ENCODE results near the gene DDX5.
A peak's percentile ranks its signal among the peaks of the same experiment; 100 is the strongest.

DDX5 gene

GRCh38 chr17:64503821-64504768 lies 2.0 kb downstream of the DDX5 start:
- peak overlapping the region; percentile 95 for H3K4me3 ChIP-seq (ENCODE audit: low read length)
- no peak for TF ChIP-seq ZNF274 (IDR thresholded peaks at IDR 0.05; ENCODE audit: low read depth, low read length)

GRCh38 chr17:64503341-64503740 lies 2.7 kb downstream of the DDX5 start:
- TF ChIP-seq ZNF274 (IDR thresholded peaks at IDR 0.05; ENCODE audit: low read depth, low read length) = no peak
- H3K4me3 ChIP-seq (ENCODE audit: low read length) = no peak overlapping the region

- no peak for TF ChIP-seq ZNF274 (IDR thresholded peaks at IDR 0.05; ENCODE audit: low read depth, low read length)
- no peak overlapping the region for H3K4me3 ChIP-seq (ENCODE audit: low read length)
Measured at GRCh38 chr17:64502809-64503208, 3.3 kb downstream of the DDX5 start.

- TF ChIP-seq ZNF274 (IDR thresholded peaks at IDR 0.05; ENCODE audit: low read depth, low read length) = no peak
- no peak overlapping the region for H3K4me3 ChIP-seq (ENCODE audit: low read length)
Measured at GRCh38 chr17:64502021-64502420, 4.1 kb downstream of the DDX5 start.

GRCh38 chr17:64500862-64501765 lies 5.0 kb downstream of the DDX5 start:
- no peak for TF ChIP-seq ZNF274 (IDR thresholded peaks at IDR 0.05; ENCODE audit: low read depth, low read length)
- H3K4me3 ChIP-seq (ENCODE audit: low read length) = no peak overlapping the region

- H3K4me3 ChIP-seq (ENCODE audit: low read length) = no peak overlapping the region
- TF ChIP-seq ZNF274 (IDR thresholded peaks at IDR 0.05; ENCODE audit: low read depth, low read length) = no peak
Measured at GRCh38 chr17:64500487-64500859, 5.6 kb downstream of the DDX5 start.

- H3K4me3 ChIP-seq (ENCODE audit: low read length) = no peak overlapping the region
Measured at GRCh38 chr17:64499805-64500486, 6.1 kb downstream of the DDX5 start.

GRCh38 chr17:64498308-64499203 lies 7.5 kb downstream of the DDX5 start:
- no peak for TF ChIP-seq ZNF274 (IDR thresholded peaks at IDR 0.05; ENCODE audit: low read depth, low read length)
- no peak overlapping the region for H3K4me3 ChIP-seq (ENCODE audit: low read length)

More at GRCh38 chr17:64499805-64500486, 6.1 kb downstream of the DDX5 start:
- TF ChIP-seq ZNF274 (IDR thresholded peaks at IDR 0.05; ENCODE audit: low read depth, low read length) = no peak

- H3K4me3 ChIP-seq (ENCODE audit: low read length) = peak overlapping the region; percentile 93; the same call in 1 of the 2 replicates
- TF ChIP-seq ZNF274 (IDR thresholded peaks at IDR 0.05; ENCODE audit: low read depth, low read length) = no peak
Measured at GRCh38 chr17:64497565-64498035, 8.5 kb downstream of the DDX5 start.

GRCh38 chr17:64496786-64497564 lies 9.1 kb downstream of the DDX5 start, which contains the start of gene POLG2:
TSS of gene POLG2 (minus strand) at chr17:64497054. CDS start at chr17:64496968, 86 bp downstream.
- H3K4me3 ChIP-seq (ENCODE audit: low read length) = peak within 1 kb of the TSS; percentile 93
- TF ChIP-seq ZNF274 (IDR thresholded peaks at IDR 0.05; ENCODE audit: low read depth, low read length) = no peak

GRCh38 chr17:64496348-64496785 lies 9.7 kb downstream of the DDX5 start:
- peak overlapping the region; percentile 93 for H3K4me3 ChIP-seq (ENCODE audit: low read length)
- no peak for TF ChIP-seq ZNF274 (IDR thresholded peaks at IDR 0.05; ENCODE audit: low read depth, low read length)

- H3K4me3 ChIP-seq (ENCODE audit: low read length) = peak overlapping the region; percentile 93; the same call in 1 of the 2 replicates
Measured at GRCh38 chr17:64495300-64495699, 10.8 kb downstream of the DDX5 start.

Data from GM08714 (cell line).